A673 (cell line): Measurements from ENCODE around the gene PTTG1.

Experiments used
- CTCF ChIP-seq: fragments of 300-800, 200-600 bp; sonication (generic); conservative IDR thresholded peaks from 2 replicates; pipeline ENCODE4 v1.5.1; 2017; ENCODE audit warnings: low read depth, mild to moderate bottlenecking, antibody characterized with exemption, low read length, moderate library complexity, mixed read lengths
- EZH2 ChIP-seq: fragments of 200-600 bp; sonication (generic); IDR thresholded peaks from 2 replicates; pipeline ENCODE4 v1.6.1; 2017; ENCODE audit warnings: borderline replicate concordance, low read depth, mild to moderate bottlenecking, mixed read lengths, antibody characterized with exemption, low read length; ENCODE audit not compliant: poor library complexity, severe bottlenecking

- TF ChIP-seq CTCF (no peak), EZH2 (no peak)
Observed at GRCh38 chr5:160377651-160378050, 44.0 kb upstream of the PTTG1 start.
